Memory B cell (primary cell): Measurements from ENCODE around the gene SMARCC2.
"Not testable (repeated sequence)": the region's sequence is repeated elsewhere in the genome, so short reads cannot be mapped to it uniquely, and the experiment has no call there.

Source experiments
- ATAC-seq: fragments of 150-1000 bp; cut with Tn5 transposase; 2 replicates; pipeline ENCODE4 v1.10.0; 2021; ENCODE audit warnings: low read depth, mild to moderate bottlenecking, moderate library complexity
- DNase-seq, 2 donors: peaks; one replicate each; pipeline ENCODE4 v3.0.0; 2022; ENCODE audit warnings: low spot score in 2 of 2
- H3K27ac Mint-ChIP-seq: one replicate; pipeline ENCODE4 v1.8.0; 2022; ENCODE audit warnings: mild to moderate bottlenecking, moderate library complexity, mixed read lengths
- H3K27me3 Mint-ChIP-seq: one replicate; pipeline ENCODE4 v1.8.0; 2022; ENCODE audit warnings: mixed read lengths
- H3K36me3 Mint-ChIP-seq: one replicate; pipeline ENCODE4 v1.8.0; 2022; ENCODE audit warnings: mild to moderate bottlenecking, mixed read lengths
- H3K4me1 Mint-ChIP-seq: one replicate; pipeline ENCODE4 v1.8.0; 2022; ENCODE audit warnings: mixed read lengths
- H3K4me3 Mint-ChIP-seq: one replicate; pipeline ENCODE4 v1.8.0; 2022; ENCODE audit warnings: mild to moderate bottlenecking, moderate library complexity, mixed read lengths
- H3K9me3 Mint-ChIP-seq: one replicate; pipeline ENCODE4 v1.8.0; 2022; ENCODE audit warnings: mixed read lengths

Gene SMARCC2

GRCh38 chr12:56122637-56123036 lies 66.6 kb downstream of the SMARCC2 start:
- no peaks in the 10 kb centered on the region for H3K27me3 Mint-ChIP-seq
- no peaks in the 10 kb centered on the region for H3K9me3 Mint-ChIP-seq
- no peak overlapping the region for H3K27ac Mint-ChIP-seq
- DNase-seq (no peak), ATAC-seq (no peak)
- no peak overlapping the region for H3K4me3 Mint-ChIP-seq
- peaks cover 14% of the 10 kb centered on the region for H3K36me3 Mint-ChIP-seq
- H3K4me1 Mint-ChIP-seq, result peaks cover 37% of the 10 kb centered on the region

GRCh38 chr12:56121204-56121870 lies 67.9 kb downstream of the SMARCC2 start:
- no peak for DNase-seq
- Mint-ChIP-seq H3K9me3 (no peaks in the 10 kb centered on the region), H3K27me3 (no peaks in the 10 kb centered on the region), H3K27ac (no peak overlapping the region), H3K4me1 (peaks cover 32% of the 10 kb centered on the region), H3K36me3 (peaks cover 23% of the 10 kb centered on the region), H3K4me3 (no peak overlapping the region)
- no peak for ATAC-seq

- no peaks in the 10 kb centered on the region for H3K9me3 Mint-ChIP-seq
- H3K4me3 Mint-ChIP-seq, result no peak overlapping the region
- DNase-seq (no peak), ATAC-seq (no peak)
- H3K27ac Mint-ChIP-seq, result no peak overlapping the region
- H3K4me1 Mint-ChIP-seq, result peaks cover 27% of the 10 kb centered on the region
- H3K27me3 Mint-ChIP-seq, result no peaks in the 10 kb centered on the region
- H3K36me3 Mint-ChIP-seq, result peaks cover 21% of the 10 kb centered on the region
Measured at GRCh38 chr12:56120158-56120846, 69.0 kb downstream of the SMARCC2 start.

- DNase-seq (peak; percentile 29 to 44), ATAC-seq (no peak)
- peaks cover 27% of the 10 kb centered on the region for H3K4me1 Mint-ChIP-seq
- peaks cover 21% of the 10 kb centered on the region for H3K36me3 Mint-ChIP-seq
- H3K4me3 Mint-ChIP-seq, result peak overlapping the region; percentile 99
- H3K27ac Mint-ChIP-seq, result peak overlapping the region; percentile 99
- H3K27me3 Mint-ChIP-seq, result no peaks in the 10 kb centered on the region
- no peaks in the 10 kb centered on the region for H3K9me3 Mint-ChIP-seq
Measured at GRCh38 chr12:56119361-56119796, 69.9 kb downstream of the SMARCC2 start.

GRCh38 chr12:56118688-56119357 lies 70.5 kb downstream of the SMARCC2 start:
- peaks cover 24% of the 10 kb centered on the region for H3K4me1 Mint-ChIP-seq
- H3K36me3 Mint-ChIP-seq, result peaks cover 21% of the 10 kb centered on the region
- no peaks in the 10 kb centered on the region for H3K9me3 Mint-ChIP-seq
- no peaks in the 10 kb centered on the region for H3K27me3 Mint-ChIP-seq
- DNase-seq, result peak in 1 of 2 donors; percentile 18
- no peak for ATAC-seq
- H3K4me3 Mint-ChIP-seq, result peak overlapping the region; percentile 99
- H3K27ac Mint-ChIP-seq, result peak overlapping the region; percentile 99

GRCh38 chr12:56117778-56118687 lies 71.2 kb downstream of the SMARCC2 start, which contains the start of gene ZC3H10:
Gene ZC3H10, plus strand, starts transcription at chr12:56118266. Its CDS starts 2,297 bp downstream, at chr12:56120563.
- H3K4me3 Mint-ChIP-seq, result peak within 1 kb of the TSS; percentile 99
- peaks cover 21% of the 10 kb centered on the region for H3K4me1 Mint-ChIP-seq
- no peaks in the 10 kb centered on the region for H3K27me3 Mint-ChIP-seq
- ATAC-seq (peak; percentile 79), DNase-seq (peak; percentile 86 to 95)
- H3K9me3 Mint-ChIP-seq, result no peaks in the 10 kb centered on the region
- peaks cover 26% of the 10 kb centered on the region for H3K36me3 Mint-ChIP-seq
- peak within 1 kb of the TSS; percentile 99 for H3K27ac Mint-ChIP-seq

- ATAC-seq, H3K9me3 Mint-ChIP-seq, DNase-seq, H3K27me3 Mint-ChIP-seq: not testable (repeated sequence)
- peaks cover 27% of the 10 kb centered on the region for H3K36me3 Mint-ChIP-seq
- peaks cover 21% of the 10 kb centered on the region for H3K4me1 Mint-ChIP-seq
- H3K4me3 Mint-ChIP-seq, result peak overlapping the region; percentile 99
- H3K27ac Mint-ChIP-seq, result peak overlapping the region; percentile 99
Measured at GRCh38 chr12:56117082-56117706, 72.1 kb downstream of the SMARCC2 start.

- Mint-ChIP-seq H3K27ac (peak within 1 kb of the TSS; percentile 99), H3K4me1 (peaks cover 21% of the 10 kb centered on the region), H3K27me3 (no peaks in the 10 kb centered on the region), H3K9me3 (no peaks in the 10 kb centered on the region), H3K4me3 (peak within 1 kb of the TSS; percentile 99), H3K36me3 (peaks cover 25% of the 10 kb centered on the region)
- DNase-seq, result peak; percentile 94 to 96
- ATAC-seq, result peak; percentile 51
Measured at GRCh38 chr12:56116267-56117081, 72.8 kb downstream of the SMARCC2 start, which contains the start of gene RPL41. Gene RPL41, plus strand, starts transcription at chr12:56116633.

GRCh38 chr12:56115329-56115728 lies 74.0 kb downstream of the SMARCC2 start:
- no peak for DNase-seq
- H3K36me3 Mint-ChIP-seq, result peaks cover 25% of the 10 kb centered on the region
- no peaks in the 10 kb centered on the region for H3K9me3 Mint-ChIP-seq
- H3K4me1 Mint-ChIP-seq, result peaks cover 21% of the 10 kb centered on the region
- H3K27ac Mint-ChIP-seq, result peak overlapping the region; percentile 99
- no peaks in the 10 kb centered on the region for H3K27me3 Mint-ChIP-seq
- ATAC-seq, result no peak
- H3K4me3 Mint-ChIP-seq, result peak overlapping the region; percentile 99

- H3K27me3 Mint-ChIP-seq, result no peaks in the 10 kb centered on the region
- H3K4me3 Mint-ChIP-seq, result peak overlapping the region; percentile 21
- H3K27ac Mint-ChIP-seq, result no peak overlapping the region
- no peaks in the 10 kb centered on the region for H3K9me3 Mint-ChIP-seq
- DNase-seq (no peak), ATAC-seq (no peak)
- peaks cover 15% of the 10 kb centered on the region for H3K4me1 Mint-ChIP-seq
- H3K36me3 Mint-ChIP-seq, result peaks cover 29% of the 10 kb centered on the region
Measured at GRCh38 chr12:56114084-56114483, 75.2 kb downstream of the SMARCC2 start.
